ENCODE data around the gene FBLL1. TPM values are rescaled to one million over a fixed set of nuclear protein-coding genes. Genes with fewer than 3 reads are reported as not detected.

Gene FBLL1
- total RNA-seq, 2 experiments from 2014 or later: not detected

Other genes with a start within 250 kb of the FBLL1 start
- gene WWC1, start 237.7 kb upstream of the FBLL1 start, total RNA-seq: 1 to 10 TPM; 1.9 to 3.2 TPM
- 100 to 1,000 TPM; 138 to 147 TPM for gene RARS1, start 42.8 kb upstream of the FBLL1 start, total RNA-seq
- gene PANK3, start 50.1 kb downstream of the FBLL1 start, total RNA-seq: 10 to 100 TPM; 54.0 to 59.6 TPM